Activated CD8-positive, alpha-beta memory T cell treated with anti-CD3 and anti-CD28 coated beads for 48 hours (primary cell): Measurements from ENCODE around the gene PSMB7.

Experiments used
- DNase-seq, 3 experiments: peaks; one replicate each; pipeline ENCODE4 v3.0.0-alpha.2; 2020; ENCODE audit warnings: low read depth in 2 of 3, low spot score in 2 of 3

Gene PSMB7

GRCh38 chr9:124329206-124329792, 85.9 kb downstream of the PSMB7 start:
- no peak for DNase-seq

DNA sequence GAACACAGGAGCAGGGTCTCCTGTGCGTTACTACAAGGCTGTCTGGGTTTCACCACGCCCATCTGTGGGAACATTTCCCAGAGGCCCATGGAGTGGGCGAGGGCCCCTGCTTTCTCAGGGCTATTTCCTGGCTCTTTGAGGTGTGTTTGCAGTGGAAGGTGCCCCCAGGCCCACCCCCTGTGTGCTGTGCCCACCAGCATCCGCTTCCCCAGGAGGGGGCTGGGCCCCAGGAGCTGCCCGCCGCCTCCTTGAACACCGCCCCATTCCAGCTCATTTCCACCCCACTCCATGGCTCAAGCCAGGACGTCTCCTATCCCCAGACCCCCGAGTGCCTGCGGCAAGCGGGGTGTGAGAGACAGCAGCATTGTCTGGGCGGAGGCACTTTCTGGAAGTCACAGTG, 87.0 kb downstream of the PSMB7 start:
- DNase-seq: no peak

DNA sequence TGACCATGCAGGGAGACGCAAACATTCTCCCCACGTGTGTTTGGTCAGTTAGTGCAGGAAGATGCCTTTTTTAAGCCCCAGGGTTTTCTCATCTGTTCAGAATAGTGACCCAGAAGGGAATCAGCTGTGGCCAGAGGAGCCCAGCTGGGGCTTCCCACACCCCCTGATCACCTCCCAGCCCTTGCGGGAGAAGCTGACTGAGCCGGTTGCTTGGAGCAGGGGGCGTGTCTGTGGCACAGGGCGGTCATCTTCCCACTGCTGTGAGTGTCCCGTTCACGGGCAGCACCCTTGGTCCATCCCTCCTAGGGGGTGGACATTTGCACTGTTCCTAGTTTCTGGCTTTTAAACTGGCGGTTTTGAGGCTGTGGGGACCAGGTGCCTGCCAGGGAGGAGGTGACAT, 87.8 kb downstream of the PSMB7 start:
- no peak for DNase-seq

DNA sequence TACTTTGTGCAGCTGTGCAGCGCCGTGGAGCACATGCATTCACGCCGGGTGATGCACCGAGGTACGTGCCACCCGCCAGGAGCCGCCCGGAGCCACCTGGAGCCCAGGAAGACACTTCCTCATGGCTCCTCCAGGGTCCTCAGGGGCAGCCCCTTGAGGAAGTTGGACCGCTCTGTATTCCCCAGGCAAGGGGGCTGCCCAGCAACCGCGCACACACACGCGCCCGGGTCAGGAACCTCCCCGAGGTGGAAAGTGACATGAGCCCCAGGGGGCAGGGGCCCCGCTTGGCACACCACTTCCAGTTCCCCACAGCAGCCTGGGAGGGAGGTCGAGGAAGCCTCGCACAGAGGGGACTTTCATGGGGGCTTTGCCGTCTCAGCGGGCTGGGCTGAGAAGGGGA, 88.9 kb downstream of the PSMB7 start:
- DNase-seq: no peak

DNA sequence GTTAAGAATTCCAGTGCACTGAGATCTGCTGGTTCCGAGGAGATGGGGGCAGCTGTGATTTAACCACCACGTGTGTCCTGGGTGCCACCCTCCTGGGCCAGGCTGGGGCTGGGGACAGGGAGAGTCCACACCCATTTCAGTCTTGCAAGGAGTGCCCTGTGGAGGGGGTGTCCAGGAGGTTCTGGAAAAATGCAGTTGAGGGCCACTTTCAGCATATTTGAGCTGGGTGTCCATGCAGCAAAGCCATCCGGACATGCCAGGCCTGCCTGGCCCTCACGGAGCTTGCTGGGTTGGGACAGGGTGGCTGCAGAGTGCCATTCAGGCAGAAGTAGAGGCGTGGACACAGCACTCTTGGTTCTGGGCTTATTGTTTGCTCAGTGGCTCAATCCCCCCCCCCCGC, 89.4 kb downstream of the PSMB7 start:
- DNase-seq: no peak

DNA sequence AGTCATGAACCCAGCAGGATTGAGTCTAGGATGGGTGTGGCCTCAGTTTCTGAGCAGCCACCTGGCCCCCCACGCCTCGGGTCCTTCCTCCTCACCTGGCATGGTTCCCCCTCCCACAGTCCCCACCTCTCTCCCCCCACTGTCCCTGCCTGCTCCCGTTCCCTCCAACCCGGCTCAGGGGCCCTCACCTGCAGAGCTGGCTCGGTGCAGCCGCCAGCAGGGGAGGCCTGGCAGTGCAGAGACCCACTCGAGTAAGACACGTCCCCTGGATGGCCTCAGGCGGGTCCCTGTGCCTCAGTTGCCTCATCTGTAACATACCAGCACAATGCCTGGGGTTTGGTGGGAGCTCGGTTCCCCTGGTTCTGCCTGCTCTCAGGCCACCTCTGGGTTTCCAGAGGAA, 91.3 kb downstream of the PSMB7 start:
- no peak for DNase-seq

- DNase-seq: no peak
Measured at GRCh38 chr9:124322618-124323432, 92.4 kb downstream of the PSMB7 start.

GRCh38 chr9:124321935-124322334, 93.3 kb downstream of the PSMB7 start:
- no peak for DNase-seq

DNA sequence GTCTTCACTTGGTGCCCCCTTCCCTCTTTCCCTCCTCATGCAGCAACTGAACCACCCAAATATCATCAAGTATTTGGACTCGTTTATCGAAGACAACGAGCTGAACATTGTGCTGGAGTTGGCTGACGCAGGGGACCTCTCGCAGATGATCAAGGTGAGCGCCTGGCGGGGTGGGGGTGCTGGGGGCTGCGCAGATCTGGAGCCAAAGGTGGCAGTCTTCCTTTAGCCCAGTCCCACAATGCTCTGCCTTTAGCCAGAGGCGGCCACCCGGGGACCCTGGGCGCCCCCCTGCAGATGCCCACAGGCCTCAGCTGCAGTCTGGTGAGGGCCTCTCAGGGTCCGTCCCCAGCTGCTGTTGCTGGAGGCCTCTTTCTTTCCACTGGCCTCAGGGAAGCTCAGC, 93.8 kb downstream of the PSMB7 start:
- DNase-seq: no peak

DNA sequence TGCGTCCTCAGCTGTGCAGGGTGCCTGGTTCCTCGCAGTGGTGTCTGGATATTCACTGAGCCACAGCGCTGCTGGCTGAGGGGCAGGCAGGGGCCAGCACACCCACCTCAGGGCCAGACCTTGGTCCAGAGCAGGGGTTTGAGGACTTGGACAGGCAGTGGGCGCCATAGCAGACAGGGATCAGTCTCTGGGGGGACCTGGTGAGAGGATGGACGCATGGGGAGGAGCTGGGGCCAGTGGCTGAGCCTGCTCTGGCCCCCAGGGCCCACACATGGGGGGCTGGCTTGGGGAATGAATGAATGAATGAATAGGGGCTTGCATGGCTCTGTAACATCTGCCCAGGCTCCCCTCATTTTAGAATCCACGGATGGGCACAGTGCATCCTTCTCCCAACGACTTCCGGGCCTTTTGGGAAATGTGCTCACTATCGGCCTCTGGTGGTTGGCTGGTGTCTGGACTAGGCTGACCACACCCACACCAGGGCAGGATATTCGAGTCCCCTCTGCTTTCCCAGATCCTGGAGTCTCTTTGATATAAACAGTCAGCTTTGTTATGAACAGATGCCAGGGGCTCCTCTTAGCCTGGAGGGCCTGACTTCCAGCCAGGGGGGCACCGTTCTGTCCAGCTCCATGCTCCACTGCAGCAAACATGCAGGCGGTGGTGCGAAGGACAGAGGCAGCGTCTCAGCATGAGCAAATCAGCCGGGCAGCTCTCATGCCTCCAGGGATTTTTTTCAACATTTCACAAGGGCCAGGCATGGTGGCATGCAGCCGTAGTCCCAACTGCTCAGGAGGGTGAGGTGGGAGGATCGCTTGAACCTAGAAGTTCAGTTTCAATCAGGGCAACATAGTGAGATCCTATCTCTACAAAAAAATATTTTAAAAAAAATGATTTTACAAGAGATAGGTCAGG, 94.9 kb downstream of the PSMB7 start:
- peak in 2 of 3 experiments; percentile 22 to 24 for DNase-seq

GRCh38 chr9:124315882-124316281, 99.4 kb downstream of the PSMB7 start:
- DNase-seq: no peak

- no peak for DNase-seq
Measured at GRCh38 chr9:124313940-124314339, 101.3 kb downstream of the PSMB7 start.

- no peak for DNase-seq
Measured at GRCh38 chr9:124312290-124313265, 102.7 kb downstream of the PSMB7 start.

GRCh38 chr9:124311283-124311682, 104.0 kb downstream of the PSMB7 start:
- DNase-seq: no peak

- DNase-seq: no peak
Measured at GRCh38 chr9:124309667-124310084, 105.6 kb downstream of the PSMB7 start.

GRCh38 chr9:124308606-124309491, 106.4 kb downstream of the PSMB7 start:
- no peak for DNase-seq

DNA sequence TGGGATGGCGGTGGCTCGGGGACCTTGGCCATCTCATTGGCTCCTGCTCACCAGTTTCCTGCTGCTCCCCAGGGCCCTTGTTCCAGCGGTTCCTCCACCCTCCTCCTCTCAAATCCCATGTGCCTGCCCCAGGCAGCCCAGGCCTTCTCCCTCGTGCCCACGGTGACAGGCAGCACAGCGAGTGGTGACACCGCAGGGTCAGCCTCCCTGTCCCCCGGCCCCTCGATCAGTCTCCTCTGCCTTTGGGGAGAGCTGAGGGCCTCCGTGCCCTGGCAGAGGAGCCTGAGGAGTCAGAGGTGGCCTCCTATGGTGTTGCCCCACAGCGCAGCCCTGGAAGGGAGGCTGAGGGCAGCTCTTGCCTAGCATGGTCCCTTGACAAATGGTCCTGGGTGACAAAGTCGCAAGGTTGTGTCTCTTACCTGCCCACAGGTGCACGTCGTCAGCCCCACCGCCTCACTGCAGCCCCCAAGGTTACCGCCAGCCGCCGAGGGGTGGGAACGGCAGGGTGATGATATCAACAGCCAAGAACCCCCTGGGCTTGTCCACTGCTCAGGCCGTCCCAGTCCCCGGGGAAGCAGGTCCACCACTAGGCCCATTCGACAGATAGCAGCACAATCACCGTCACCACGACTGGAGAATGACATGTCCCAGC, 107.7 kb downstream of the PSMB7 start:
- no peak for DNase-seq

DNA sequence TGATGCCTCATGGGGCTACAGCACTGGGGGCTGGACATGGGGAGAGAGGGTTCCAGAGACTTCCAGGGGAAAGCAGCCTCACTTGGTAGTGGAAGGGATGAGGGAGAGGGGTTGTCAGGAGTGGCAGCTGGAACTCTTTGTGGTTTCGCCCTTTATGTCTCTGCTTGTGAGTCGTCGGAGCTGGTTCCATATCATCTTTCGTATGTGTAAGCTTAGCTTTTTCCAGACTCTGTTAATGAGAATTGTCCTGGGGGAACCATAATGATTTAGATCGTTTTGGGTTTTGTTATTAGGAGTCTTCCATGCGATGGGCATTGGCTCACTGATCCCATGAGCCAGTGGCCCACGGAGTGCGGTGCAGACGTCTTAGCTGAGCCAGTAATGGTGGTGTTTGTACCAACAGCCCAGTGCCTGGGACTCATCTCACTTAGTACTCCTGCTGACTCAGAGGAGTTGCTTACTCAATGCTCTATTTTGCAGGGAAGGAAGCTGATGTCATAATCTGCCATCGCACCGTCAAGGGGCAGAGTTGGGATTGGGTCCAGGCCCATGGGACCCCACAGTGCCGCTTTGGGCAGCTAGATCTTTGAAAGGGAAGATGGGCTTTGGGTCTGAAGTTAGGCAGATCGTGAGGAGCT, 109.0 kb downstream of the PSMB7 start:
- no peak for DNase-seq

GRCh38 chr9:124304285-124304684, 111.0 kb downstream of the PSMB7 start:
- no peak for DNase-seq
